ENCODE data around the gene WWOX. TPM values are rescaled to one million over a fixed set of nuclear protein-coding genes. Genes with fewer than 3 reads are reported as not detected.

Gene WWOX
- total and polyA plus RNA-seq, 3 experiments from 2014 or later: 17.2 to 18.6 (median 18.2) TPM

DNA sequence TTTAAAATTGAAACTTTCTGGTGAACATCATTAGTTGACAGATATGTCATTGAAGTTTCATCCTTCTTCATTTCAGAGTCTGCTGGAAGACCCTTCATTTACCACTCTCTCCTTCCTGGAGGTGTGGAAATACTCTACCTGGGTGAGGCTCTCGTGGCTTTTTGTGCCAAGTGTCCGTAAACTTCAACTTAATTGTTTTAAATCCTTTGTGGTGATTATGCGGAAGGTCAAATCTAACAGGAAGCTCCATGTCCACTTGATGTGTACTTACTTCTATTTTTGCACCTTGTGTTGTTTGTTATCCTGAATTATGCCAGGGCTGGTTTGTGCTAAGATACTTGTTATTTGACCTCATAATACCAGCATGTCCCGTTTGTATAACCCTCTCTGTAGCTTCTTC, 129.2 kb downstream of the WWOX start:
- Mint-ChIP-seq H3K27ac (no peak overlapping the region), H3K9me3 (no peaks in the 10 kb centered on the region), H3K4me3 (no peak overlapping the region), H3K36me3 (peaks cover 0 to 1% (median 0%) of the 10 kb centered on the region in 3 donors), H3K27me3 (no peaks in the 10 kb centered on the region), H3K4me1 (no peaks in the 10 kb centered on the region)
- DNase-seq: no peak
- H3K4me3 ChIP-seq (ENCODE audit: low read length): no peak overlapping the region
- ChIA-PET CTCF (no interaction called here), POLR2A (no interaction called here)
- no peaks in the 10 kb centered on the region for H3K4me1 ChIP-seq (ENCODE audit: insufficient read depth, low read length)
- H3K9me3 ChIP-seq (ENCODE audit: low read length): no peaks in the 10 kb centered on the region
- no peaks in the 10 kb centered on the region for H3K27me3 ChIP-seq (ENCODE audit: insufficient read depth, low read length, poor library complexity, severe bottlenecking)
- H3K36me3 ChIP-seq (ENCODE audit: insufficient read depth, low read length): no peaks in the 10 kb centered on the region
- H3K27ac ChIP-seq (ENCODE audit: low read depth, low read length): no peak overlapping the region

DNA sequence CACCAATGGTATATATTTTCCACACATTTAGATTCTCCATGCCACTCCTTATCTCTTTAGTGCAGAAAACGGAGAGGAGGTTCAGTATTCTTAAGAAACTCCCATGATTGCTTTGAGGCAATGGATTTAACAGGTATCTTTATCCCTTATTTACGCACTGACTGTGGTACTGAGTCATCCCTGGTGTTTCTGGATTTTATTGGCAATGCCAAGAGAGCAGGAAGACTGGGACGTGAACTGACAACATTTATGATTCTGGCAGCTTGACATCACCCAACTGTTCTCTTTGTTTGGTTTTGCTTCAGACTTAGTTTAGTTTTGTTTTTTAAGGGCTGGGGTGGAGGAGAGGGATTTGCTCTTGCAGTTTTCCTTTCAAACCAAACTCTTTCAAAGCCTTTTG, 131.4 kb downstream of the WWOX start:
- Mint-ChIP-seq H3K27ac (no peak overlapping the region), H3K4me1 (peaks cover 0 to 5% (median 3%) of the 10 kb centered on the region in 3 donors), H3K36me3 (peaks cover 0 to 1% (median 0%) of the 10 kb centered on the region in 3 donors), H3K27me3 (no peaks in the 10 kb centered on the region), H3K9me3 (no peaks in the 10 kb centered on the region), H3K4me3 (no peak overlapping the region)
- H3K36me3 ChIP-seq (ENCODE audit: insufficient read depth, low read length): no peaks in the 10 kb centered on the region
- no peaks in the 10 kb centered on the region for H3K4me1 ChIP-seq (ENCODE audit: insufficient read depth, low read length)
- H3K9me3 ChIP-seq (ENCODE audit: low read length): no peaks in the 10 kb centered on the region
- no peaks in the 10 kb centered on the region for H3K27me3 ChIP-seq (ENCODE audit: insufficient read depth, low read length, poor library complexity, severe bottlenecking)
- ChIA-PET CTCF (no interaction called here), POLR2A (no interaction called here)
- no peak overlapping the region for H3K27ac ChIP-seq (ENCODE audit: low read depth, low read length)
- H3K4me3 ChIP-seq (ENCODE audit: low read length): no peak overlapping the region
- DNase-seq: no peak

DNA sequence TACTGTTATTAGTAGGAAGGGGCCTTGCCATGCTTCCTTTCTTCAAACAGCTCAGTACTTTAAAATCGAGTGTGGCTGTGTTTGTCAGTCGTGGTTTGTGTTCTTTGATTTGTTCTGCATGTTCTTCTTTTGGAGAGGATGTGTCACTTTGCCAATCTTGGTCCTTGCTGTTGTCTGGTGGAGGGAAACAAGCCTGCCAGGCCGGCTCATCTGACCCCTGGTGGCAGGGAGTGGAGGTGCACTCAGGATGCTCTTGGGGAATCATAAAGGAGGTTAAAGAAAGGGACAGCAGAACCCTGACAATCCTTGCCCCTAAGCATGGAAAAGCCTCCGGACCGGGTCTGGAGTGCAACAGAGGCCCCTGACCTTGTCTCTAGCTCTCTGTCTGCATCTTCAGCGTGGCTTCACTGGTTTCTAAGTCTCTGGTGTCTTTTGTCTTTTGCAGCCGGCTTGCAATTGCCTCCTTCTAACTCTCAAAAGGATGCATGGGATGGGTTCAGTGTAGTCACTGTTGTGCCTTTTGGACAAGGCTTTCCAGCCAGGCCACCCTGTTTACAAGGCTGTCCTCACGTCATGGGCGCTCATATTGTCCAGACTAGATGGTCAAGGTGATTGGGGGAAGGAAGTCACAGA, 135.8 kb downstream of the WWOX start:
- H3K4me3 Mint-ChIP-seq: no peak overlapping the region
- Histone ChIP-seq H3K4me1 (ENCODE audit: insufficient read depth, low read length) (no peaks in the 10 kb centered on the region), H3K36me3 (ENCODE audit: insufficient read depth, low read length) (no peaks in the 10 kb centered on the region), H3K27me3 (ENCODE audit: insufficient read depth, low read length, poor library complexity, severe bottlenecking) (no peaks in the 10 kb centered on the region), H3K9me3 (ENCODE audit: low read length) (no peaks in the 10 kb centered on the region), H3K27ac (ENCODE audit: low read depth, low read length) (no peak overlapping the region), H3K4me3 (ENCODE audit: low read length) (no peak overlapping the region)
- CTCF ChIA-PET: interaction anchor here (0.7 to 1.8 kb wide), 2 partner anchors 10 to 110 kb away, joined by 3 to 4 read pairs; no protein-coding TSS in a partner anchor
- DNase-seq: peak; percentile 22 to 74 (median 50)
- peaks cover 0 to 4% (median 0%) of the 10 kb centered on the region in 3 donors for H3K36me3 Mint-ChIP-seq
- H3K27ac Mint-ChIP-seq: peak overlapping the region in 2 of 8 donors; percentile 16 to 57
- peaks cover 0 to 5% (median 3%) of the 10 kb centered on the region in 3 donors for H3K4me1 Mint-ChIP-seq
- H3K27me3 Mint-ChIP-seq: no peaks in the 10 kb centered on the region
- POLR2A ChIA-PET: no interaction called here
- H3K9me3 Mint-ChIP-seq: no peaks in the 10 kb centered on the region

DNA sequence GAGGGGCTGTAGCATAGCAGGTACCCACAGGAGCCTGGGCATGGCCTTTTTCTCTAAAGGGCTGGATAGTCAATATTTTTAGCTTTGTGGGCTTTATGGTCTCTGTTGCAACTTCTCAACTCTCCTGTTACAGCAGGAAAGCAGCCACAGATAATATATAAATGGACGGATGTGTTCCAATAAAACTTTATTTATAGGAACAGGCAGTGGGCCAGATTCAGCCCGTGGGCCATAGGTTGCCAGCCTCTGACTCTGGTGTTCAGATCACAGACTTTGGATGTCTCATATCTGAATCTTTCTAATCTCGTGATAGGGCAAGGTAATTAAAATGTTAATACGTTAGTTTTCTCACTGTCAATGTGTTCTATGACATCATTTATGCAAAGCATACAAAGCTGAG, 136.4 kb downstream of the WWOX start:
- ChIA-PET POLR2A (no interaction called here), CTCF (interaction anchor here (0.6 to 1.8 kb wide), 2 partner anchors 10 to 81 kb away, joined by 3 to 4 read pairs; no protein-coding TSS in a partner anchor)
- no peak overlapping the region for H3K4me3 ChIP-seq (ENCODE audit: low read length)
- Mint-ChIP-seq H3K27me3 (no peaks in the 10 kb centered on the region), H3K4me1 (peaks cover 0 to 5% (median 3%) of the 10 kb centered on the region in 3 donors), H3K36me3 (peaks cover 0 to 4% (median 0%) of the 10 kb centered on the region in 3 donors), H3K9me3 (no peaks in the 10 kb centered on the region), H3K27ac (no peak overlapping the region), H3K4me3 (no peak overlapping the region)
- no peak overlapping the region for H3K27ac ChIP-seq (ENCODE audit: low read depth, low read length)
- H3K4me1 ChIP-seq (ENCODE audit: insufficient read depth, low read length): no peaks in the 10 kb centered on the region
- no peaks in the 10 kb centered on the region for H3K9me3 ChIP-seq (ENCODE audit: low read length)
- H3K27me3 ChIP-seq (ENCODE audit: insufficient read depth, low read length, poor library complexity, severe bottlenecking): no peaks in the 10 kb centered on the region
- no peaks in the 10 kb centered on the region for H3K36me3 ChIP-seq (ENCODE audit: insufficient read depth, low read length)
- no peak for DNase-seq

DNA sequence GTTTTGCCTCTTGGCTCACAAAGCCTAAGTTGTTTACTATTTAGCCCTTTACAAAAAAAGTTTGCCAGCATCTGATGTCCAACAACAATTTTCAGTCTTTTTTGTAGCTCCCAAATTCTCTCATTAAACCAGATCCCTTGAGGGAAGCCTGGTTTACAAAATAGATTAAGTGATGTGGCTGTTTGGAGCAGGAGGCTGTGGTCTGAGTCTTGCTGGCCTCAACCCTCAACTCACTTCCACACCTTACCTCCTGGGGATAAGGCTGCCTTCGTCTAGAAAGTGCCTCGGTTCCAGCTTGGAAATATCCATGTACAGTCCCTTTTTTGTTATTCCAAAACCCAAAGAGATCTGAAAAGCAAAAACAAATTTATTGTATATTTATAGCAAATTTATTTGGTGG, 138.4 kb downstream of the WWOX start:
- Histone ChIP-seq H3K9me3 (ENCODE audit: low read length) (no peaks in the 10 kb centered on the region), H3K27me3 (ENCODE audit: insufficient read depth, low read length, poor library complexity, severe bottlenecking) (no peaks in the 10 kb centered on the region), H3K4me1 (ENCODE audit: insufficient read depth, low read length) (no peaks in the 10 kb centered on the region), H3K27ac (ENCODE audit: low read depth, low read length) (no peak overlapping the region), H3K4me3 (ENCODE audit: low read length) (no peak overlapping the region), H3K36me3 (ENCODE audit: insufficient read depth, low read length) (no peaks in the 10 kb centered on the region)
- H3K9me3 Mint-ChIP-seq: peaks cover 0 to 2% (median 0%) of the 10 kb centered on the region in 5 donors
- POLR2A ChIA-PET: no interaction called here
- no peak overlapping the region for H3K27ac Mint-ChIP-seq
- DNase-seq: no peak
- peaks cover 0 to 5% (median 3%) of the 10 kb centered on the region in 3 donors for H3K4me1 Mint-ChIP-seq
- peaks cover 0 to 6% (median 5%) of the 10 kb centered on the region in 3 donors for H3K36me3 Mint-ChIP-seq
- no peak overlapping the region for H3K4me3 Mint-ChIP-seq
- H3K27me3 Mint-ChIP-seq: no peaks in the 10 kb centered on the region
- CTCF ChIA-PET: no interaction called here

DNA sequence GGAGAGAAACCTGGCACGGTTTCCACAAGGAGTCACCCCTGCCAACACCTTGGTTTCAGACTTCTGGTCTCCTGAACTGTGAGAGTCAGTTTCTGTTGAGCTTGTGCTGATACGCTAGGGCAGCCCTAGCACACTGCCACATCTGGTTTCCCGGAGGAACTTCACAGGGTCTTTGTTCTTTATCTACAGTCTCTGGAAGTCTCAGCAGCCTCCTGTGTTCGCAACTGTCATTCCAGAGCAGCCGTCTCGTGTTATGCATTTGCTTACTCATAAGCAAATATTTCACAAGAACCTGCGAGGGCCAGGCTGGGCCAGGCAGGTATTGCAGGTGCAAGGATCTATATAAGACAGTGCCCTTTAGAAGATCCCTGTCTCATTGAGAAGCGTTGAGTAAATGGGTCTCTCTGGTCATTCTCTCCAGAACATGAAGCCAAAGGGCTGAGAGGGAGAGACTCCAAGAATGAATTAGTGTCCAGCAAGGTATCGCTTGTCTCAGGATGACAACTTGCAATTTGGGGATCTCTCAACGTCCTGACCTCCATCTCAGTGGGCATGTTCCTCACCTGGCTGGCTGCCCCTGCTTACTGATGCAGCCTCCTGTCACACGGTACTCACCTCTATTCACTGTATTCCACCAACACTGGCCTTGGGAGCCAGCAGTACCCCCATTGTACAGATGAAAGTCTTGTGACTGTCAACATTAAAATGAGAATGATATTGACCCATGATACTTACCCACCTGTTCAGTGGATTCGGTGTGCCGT, 141.2 kb downstream of the WWOX start:
- no peaks in the 10 kb centered on the region for H3K27me3 ChIP-seq (ENCODE audit: insufficient read depth, low read length, poor library complexity, severe bottlenecking)
- Mint-ChIP-seq H3K9me3 (peaks cover 0 to 2% (median 0%) of the 10 kb centered on the region in 5 donors), H3K4me1 (no peaks in the 10 kb centered on the region)

DNA sequence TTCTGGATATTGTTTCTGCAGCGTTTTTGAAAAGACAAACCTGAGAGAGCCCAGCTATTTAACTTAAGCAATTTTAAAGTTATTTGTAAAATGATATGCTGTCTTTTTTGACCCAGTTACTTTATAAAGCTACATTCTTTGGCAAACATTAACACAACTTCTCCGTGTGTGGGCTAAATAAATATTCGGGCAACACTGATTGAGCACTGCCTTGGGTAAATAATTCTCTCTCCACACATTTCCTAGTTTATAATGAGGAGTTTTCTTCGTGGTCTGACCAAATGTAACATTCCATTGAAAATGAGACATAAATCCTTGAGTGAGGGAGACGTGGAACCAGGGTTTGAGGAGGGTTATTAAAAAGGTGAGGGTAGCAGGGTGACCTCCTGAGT, 142.8 kb downstream of the WWOX start:
- no peaks in the 10 kb centered on the region for H3K36me3 ChIP-seq (ENCODE audit: insufficient read depth, low read length)
- H3K4me1 ChIP-seq (ENCODE audit: insufficient read depth, low read length): no peaks in the 10 kb centered on the region
- H3K9me3 ChIP-seq (ENCODE audit: low read length): no peaks in the 10 kb centered on the region
- no peak overlapping the region for H3K4me3 Mint-ChIP-seq
- peaks cover 0 to 2% (median 0%) of the 10 kb centered on the region in 5 donors for H3K9me3 Mint-ChIP-seq
- peaks cover 0 to 6% (median 5%) of the 10 kb centered on the region in 3 donors for H3K36me3 Mint-ChIP-seq
- no peaks in the 10 kb centered on the region for H3K27me3 Mint-ChIP-seq
- CTCF ChIA-PET: no interaction called here
- POLR2A ChIA-PET: no interaction called here
- H3K27me3 ChIP-seq (ENCODE audit: insufficient read depth, low read length, poor library complexity, severe bottlenecking): no peaks in the 10 kb centered on the region
- H3K27ac Mint-ChIP-seq: no peak overlapping the region
- H3K4me1 Mint-ChIP-seq: no peaks in the 10 kb centered on the region
- H3K27ac ChIP-seq (ENCODE audit: low read depth, low read length): no peak overlapping the region
- H3K4me3 ChIP-seq (ENCODE audit: low read length): no peak overlapping the region
- no peak for DNase-seq

More for the DNA sequence above, 141.2 kb downstream of the WWOX start:
- POLR2A ChIA-PET: no interaction called here
- Histone ChIP-seq H3K4me1 (ENCODE audit: insufficient read depth, low read length) (no peaks in the 10 kb centered on the region), H3K9me3 (ENCODE audit: low read length) (no peaks in the 10 kb centered on the region), H3K27ac (ENCODE audit: low read depth, low read length) (no peak overlapping the region), H3K4me3 (ENCODE audit: low read length) (no peak overlapping the region), H3K36me3 (ENCODE audit: insufficient read depth, low read length) (no peaks in the 10 kb centered on the region)
- CTCF ChIA-PET: no interaction called here
- no peak for DNase-seq
- no peak overlapping the region for H3K4me3 Mint-ChIP-seq
- H3K27ac Mint-ChIP-seq: no peak overlapping the region
- no peaks in the 10 kb centered on the region for H3K27me3 Mint-ChIP-seq
- peaks cover 0 to 6% (median 5%) of the 10 kb centered on the region in 3 donors for H3K36me3 Mint-ChIP-seq

DNA sequence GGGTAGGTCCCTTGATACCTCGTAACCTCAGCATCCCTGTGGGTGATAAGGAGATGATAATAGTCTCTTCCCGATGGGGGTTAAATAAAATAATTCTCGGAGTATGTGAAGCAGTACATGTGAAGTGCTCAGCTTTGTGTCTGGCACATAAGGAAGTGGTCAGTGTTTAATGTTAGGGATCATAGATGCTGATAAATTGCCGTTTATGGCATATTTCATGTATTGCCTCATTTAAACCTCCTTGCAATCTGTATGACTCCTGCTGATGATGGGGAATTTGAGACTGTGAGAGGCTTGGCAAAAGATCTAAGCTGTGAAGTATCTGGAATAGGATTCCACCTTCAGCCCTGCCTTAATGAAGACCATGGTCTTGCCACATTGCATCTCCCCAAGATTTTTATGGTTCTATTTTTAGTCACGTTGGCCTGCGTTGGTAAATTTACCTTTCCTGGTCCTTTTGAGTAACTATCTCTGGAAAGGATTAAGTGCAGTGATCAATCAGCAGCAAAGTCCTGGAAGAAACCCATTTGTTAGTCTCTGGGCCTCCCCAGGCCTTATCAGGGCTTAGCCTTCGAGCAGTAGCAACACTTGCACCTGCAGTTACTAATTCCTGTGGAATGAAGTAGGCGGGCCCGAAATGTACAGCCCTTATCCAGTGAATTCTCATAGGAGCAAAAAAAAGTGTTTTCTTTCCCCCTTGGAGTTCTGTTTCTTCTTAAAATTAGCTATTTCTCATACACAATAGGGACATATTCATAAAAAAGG, 144.9 kb downstream of the WWOX start:
- ChIA-PET POLR2A (no interaction called here), CTCF (no interaction called here)
- Mint-ChIP-seq H3K27ac (no peak overlapping the region), H3K9me3 (peaks cover 0 to 4% (median 0%) of the 10 kb centered on the region in 5 donors), H3K27me3 (no peaks in the 10 kb centered on the region), H3K4me1 (no peaks in the 10 kb centered on the region), H3K36me3 (peaks cover 3 to 13% (median 6%) of the 10 kb centered on the region in 3 donors), H3K4me3 (no peak overlapping the region)
- Histone ChIP-seq H3K36me3 (ENCODE audit: insufficient read depth, low read length) (no peaks in the 10 kb centered on the region), H3K27ac (ENCODE audit: low read depth, low read length) (no peak overlapping the region), H3K27me3 (ENCODE audit: insufficient read depth, low read length, poor library complexity, severe bottlenecking) (no peaks in the 10 kb centered on the region), H3K4me1 (ENCODE audit: insufficient read depth, low read length) (no peaks in the 10 kb centered on the region), H3K4me3 (ENCODE audit: low read length) (no peak overlapping the region), H3K9me3 (ENCODE audit: low read length) (no peaks in the 10 kb centered on the region)
- no peak for DNase-seq
